Measurements from ENCODE around the gene NCR1.

DNA sequence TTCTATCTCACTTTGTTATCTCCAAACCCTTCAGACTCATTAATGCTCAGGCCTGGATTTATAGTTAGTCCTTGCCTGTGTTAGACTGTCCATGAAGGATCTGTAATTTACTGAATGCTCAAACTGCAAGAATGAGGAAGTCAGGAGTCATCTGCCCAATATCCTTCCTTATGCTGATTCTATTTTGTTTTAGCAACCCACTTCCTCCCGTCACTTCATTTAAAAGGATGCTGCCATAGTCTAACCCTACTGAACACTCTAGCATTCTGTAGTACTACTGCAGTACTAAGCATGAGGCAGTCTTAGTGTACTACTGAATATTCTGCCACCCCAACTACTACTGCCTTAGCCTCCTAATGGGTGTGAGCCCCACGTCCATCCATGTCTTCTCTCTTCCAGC is 30.4 kb upstream of the NCR1 start:
- TF ChIP-seq FOXM1 (IDR thresholded peaks at IDR 0.05; ENCODE audit: borderline replicate concordance, low read depth) (no peak), EP300 (IDR thresholded peaks at IDR 0.05; ENCODE audit: borderline replicate concordance) (no peak), TAF1 (IDR thresholded peaks at IDR 0.05; ENCODE audit: low read depth) (no peak), TEAD4 (IDR thresholded peaks at IDR 0.05) (no peak), YY1 (IDR thresholded peaks at IDR 0.05; ENCODE audit: low read depth) (no peak), CREB1 (IDR thresholded peaks at IDR 0.05; ENCODE audit: low read depth) (no peak), ZBTB7A (IDR thresholded peaks at IDR 0.05; ENCODE audit: low read depth) (no peak), RAD21 (IDR thresholded peaks at IDR 0.05; ENCODE audit: low read depth) (no peak)
- TF ChIP-seq, protein P1, sequence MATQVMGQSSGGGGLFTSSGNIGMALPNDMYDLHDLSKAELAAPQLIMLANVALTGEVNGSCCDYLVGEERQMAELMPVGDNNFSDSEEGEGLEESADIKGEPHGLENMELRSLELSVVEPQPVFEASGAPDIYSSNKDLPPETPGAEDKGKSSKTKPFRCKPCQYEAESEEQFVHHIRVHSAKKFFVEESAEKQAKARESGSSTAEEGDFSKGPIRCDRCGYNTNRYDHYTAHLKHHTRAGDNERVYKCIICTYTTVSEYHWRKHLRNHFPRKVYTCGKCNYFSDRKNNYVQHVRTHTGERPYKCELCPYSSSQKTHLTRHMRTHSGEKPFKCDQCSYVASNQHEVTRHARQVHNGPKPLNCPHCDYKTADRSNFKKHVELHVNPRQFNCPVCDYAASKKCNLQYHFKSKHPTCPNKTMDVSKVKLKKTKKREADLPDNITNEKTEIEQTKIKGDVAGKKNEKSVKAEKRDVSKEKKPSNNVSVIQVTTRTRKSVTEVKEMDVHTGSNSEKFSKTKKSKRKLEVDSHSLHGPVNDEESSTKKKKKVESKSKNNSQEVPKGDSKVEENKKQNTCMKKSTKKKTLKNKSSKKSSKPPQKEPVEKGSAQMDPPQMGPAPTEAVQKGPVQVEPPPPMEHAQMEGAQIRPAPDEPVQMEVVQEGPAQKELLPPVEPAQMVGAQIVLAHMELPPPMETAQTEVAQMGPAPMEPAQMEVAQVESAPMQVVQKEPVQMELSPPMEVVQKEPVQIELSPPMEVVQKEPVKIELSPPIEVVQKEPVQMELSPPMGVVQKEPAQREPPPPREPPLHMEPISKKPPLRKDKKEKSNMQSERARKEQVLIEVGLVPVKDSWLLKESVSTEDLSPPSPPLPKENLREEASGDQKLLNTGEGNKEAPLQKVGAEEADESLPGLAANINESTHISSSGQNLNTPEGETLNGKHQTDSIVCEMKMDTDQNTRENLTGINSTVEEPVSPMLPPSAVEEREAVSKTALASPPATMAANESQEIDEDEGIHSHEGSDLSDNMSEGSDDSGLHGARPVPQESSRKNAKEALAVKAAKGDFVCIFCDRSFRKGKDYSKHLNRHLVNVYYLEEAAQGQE (IDR thresholded peaks at IDR 0.05; ENCODE audit: low read depth) = no peak

Measured in Ishikawa (cell line).